Esophagus squamous epithelium (tissue), 5 donors: ENCODE data around the gene PARD3. TPM values are rescaled to one million over a fixed set of nuclear protein-coding genes. Genes with fewer than 3 reads are reported as not detected.
A peak's percentile ranks its signal among the peaks of the same experiment; 100 is the strongest.

ENCODE experiments used
- DNase-seq: peaks from one replicate; lab custom pipeline; 2025; lab: John Stamatoyannopoulos, UW
- H3K27ac ChIP-seq, 4 donors: fragments of 200-600 bp; sonication (generic); one replicate each; pipeline ENCODE4 v1.5.1; 2016 to 2019; ENCODE audit warnings: mild to moderate bottlenecking in 1 of 4
- H3K27me3 ChIP-seq, 4 donors: fragments of 200-600 bp; sonication (generic); 1 replicate in 3 of 4; 2 replicates in 1 of 4; pipeline versions ENCODE4 v1.5.1 to v1.6.0; 2017 to 2021; ENCODE audit warnings: antibody characterized with exemption in 1 of 4
- H3K36me3 ChIP-seq, 3 donors: fragments of 200-600 bp; sonication (generic); one replicate each; pipeline ENCODE4 v1.5.1; 2016 to 2019
- H3K4me1 ChIP-seq, 3 donors: fragments of 200-600 bp; sonication (generic); one replicate each; pipeline ENCODE4 v1.5.1; 2017 to 2019
- H3K4me3 ChIP-seq, 4 donors: fragments of 200-600 bp; sonication (generic); 1 replicate in 3 of 4; 2 replicates in 1 of 4; pipeline ENCODE4 v1.5.1; 2016 to 2019; ENCODE audit warnings: mild to moderate bottlenecking in 2 of 4, moderate library complexity in 1 of 4
- H3K9me3 ChIP-seq, 3 donors: fragments of 200-600 bp; sonication (generic); one replicate each; pipeline ENCODE4 v1.5.1; 2016 to 2019
- POLR2A ChIP-seq, 4 donors: fragments of 450-650 bp; IDR thresholded peaks; one replicate each; pipeline ENCODE4 v1.6.1; 2017; ENCODE audit warnings: antibody characterized with exemption in 4 of 4, mild to moderate bottlenecking in 4 of 4, moderate library complexity in 3 of 4
- WGBS, 2 donors: methylation state at CpG; one replicate each; pipeline ENCODE4 v1.1.5; 2018; 5-methylcytosine and 5-hydroxymethylcytosine counted together
- intact Hi-C: fragments of 100-400 bp; cut with DNase I; formaldehyde crosslinking; loops from one replicate; pipeline ENCODE4 v1.15.0; 2022
- total RNA-seq, 4 donors: library from RNA; depleted of rRNA; stranded (reverse); fragments of >200 nt; gene quantifications; one replicate each; pipeline ENCODE4 v1.1.0, GENCODE V29; 2016
- TF ChIP-seq, protein P1 (sequence below), 6 experiments: fragments of 450-650 bp in 4 of 6; fragments of 200-600 bp in 2 of 6; sonication (generic) in 2 of 6; IDR thresholded peaks; one replicate each; pipeline ENCODE4 v1.5.1; 2016 to 2019; ENCODE audit warnings: antibody characterized with exemption in 6 of 6, mild to moderate bottlenecking in 4 of 6, moderate library complexity in 4 of 6
- donor health status: DM: yes; HTN: yes; CAD: no.

PARD3 gene
- total RNA-seq, 4 donors from 2014 or later = 57.3 to 114 (median 81.7) TPM

DNA sequence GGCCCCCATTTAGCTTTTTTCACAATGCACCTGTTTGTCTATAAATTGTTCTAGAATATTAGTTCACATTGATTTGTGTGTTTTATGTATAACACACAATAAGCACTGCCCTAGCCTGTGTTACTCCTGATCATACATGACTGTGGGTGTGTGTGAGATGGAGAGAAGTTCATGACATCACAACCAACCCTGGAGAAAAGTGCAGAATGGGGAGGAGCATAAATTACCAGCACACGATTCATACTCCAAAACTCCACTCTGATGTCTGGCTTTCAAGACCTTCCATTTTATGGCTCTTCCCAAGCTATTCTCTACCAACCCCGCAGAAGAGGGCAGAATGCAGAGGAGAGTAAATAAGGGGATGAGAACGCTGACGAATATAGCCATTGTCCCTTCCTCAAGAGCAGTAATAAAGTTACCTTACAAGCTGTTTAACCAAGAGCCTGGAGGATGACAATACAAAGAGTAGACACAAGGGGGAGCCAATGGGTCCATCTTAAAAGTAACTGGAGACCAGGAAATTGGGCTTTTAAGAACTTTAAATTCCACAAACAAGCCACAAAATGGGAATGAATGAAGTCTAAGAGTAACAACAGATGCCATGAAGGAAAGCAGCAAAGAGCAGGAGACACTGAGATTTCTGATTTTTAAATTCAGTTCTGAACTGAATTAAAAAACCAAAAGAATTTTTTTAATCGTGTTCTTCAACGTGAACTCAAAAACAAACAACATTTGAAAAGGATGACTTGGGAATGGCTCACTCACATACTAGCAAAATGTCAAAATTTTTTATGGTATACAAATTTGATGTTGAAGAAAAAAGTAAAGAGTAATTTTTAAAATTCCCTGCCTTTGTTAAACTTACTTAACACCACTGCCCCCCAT is 159.6 kb downstream of the PARD3 start:
- WGBS, 2 donors = 40 to 50% methylated on average over 6 of the region's 6 CpGs
- peaks cover 0 to 76% (median 5%) of the 10 kb centered on the region in 3 donors for H3K4me1 ChIP-seq
- intact Hi-C loops = no loop called here

DNA sequence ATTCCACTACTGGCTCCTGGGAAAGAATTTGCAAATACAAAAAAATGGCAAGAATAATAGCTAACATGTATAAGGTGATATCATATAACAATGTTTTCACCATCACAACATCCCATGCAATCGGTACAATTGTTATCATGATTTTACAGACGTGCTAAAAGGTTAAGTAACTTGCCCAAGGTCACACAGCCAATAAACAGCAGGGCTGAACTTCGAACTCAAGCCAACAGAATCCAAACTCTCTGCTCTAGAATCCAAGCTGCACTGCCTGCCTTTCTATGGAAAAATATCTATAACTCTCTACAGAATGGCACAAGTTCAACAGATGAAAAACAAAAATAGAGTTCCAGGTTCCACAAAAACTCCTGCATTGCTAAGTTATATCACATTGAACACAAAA is 160.9 kb downstream of the PARD3 start:
- TF ChIP-seq, protein P1, sequence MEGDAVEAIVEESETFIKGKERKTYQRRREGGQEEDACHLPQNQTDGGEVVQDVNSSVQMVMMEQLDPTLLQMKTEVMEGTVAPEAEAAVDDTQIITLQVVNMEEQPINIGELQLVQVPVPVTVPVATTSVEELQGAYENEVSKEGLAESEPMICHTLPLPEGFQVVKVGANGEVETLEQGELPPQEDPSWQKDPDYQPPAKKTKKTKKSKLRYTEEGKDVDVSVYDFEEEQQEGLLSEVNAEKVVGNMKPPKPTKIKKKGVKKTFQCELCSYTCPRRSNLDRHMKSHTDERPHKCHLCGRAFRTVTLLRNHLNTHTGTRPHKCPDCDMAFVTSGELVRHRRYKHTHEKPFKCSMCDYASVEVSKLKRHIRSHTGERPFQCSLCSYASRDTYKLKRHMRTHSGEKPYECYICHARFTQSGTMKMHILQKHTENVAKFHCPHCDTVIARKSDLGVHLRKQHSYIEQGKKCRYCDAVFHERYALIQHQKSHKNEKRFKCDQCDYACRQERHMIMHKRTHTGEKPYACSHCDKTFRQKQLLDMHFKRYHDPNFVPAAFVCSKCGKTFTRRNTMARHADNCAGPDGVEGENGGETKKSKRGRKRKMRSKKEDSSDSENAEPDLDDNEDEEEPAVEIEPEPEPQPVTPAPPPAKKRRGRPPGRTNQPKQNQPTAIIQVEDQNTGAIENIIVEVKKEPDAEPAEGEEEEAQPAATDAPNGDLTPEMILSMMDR (IDR thresholded peaks at IDR 0.05) = no peak
- TF ChIP-seq POLR2A (IDR thresholded peaks at IDR 0.05) = no peak
- WGBS, 2 donors = 60 to 78% methylated on average over 3 of the region's 3 CpGs
- intact Hi-C loops = no loop called here

More for the DNA sequence above, 159.6 kb downstream of the PARD3 start:
- TF ChIP-seq POLR2A (IDR thresholded peaks at IDR 0.05) = no peak
- TF ChIP-seq, protein P1 (IDR thresholded peaks at IDR 0.05) = peak in 5 of 6 experiments; percentile 60 to 82 (median 70)
- Histone ChIP-seq H3K27ac (no peak overlapping the region), H3K27me3 (no peaks in the 10 kb centered on the region), H3K9me3 (no peaks in the 10 kb centered on the region), H3K36me3 (no peaks in the 10 kb centered on the region), H3K4me3 (no peak overlapping the region)
- DNase-seq = no peak

GRCh38 chr10:34653530-34653929 is 161.6 kb downstream of the PARD3 start:
- no peak for DNase-seq
- Histone ChIP-seq H3K27me3 (no peaks in the 10 kb centered on the region), H3K4me3 (no peak overlapping the region), H3K36me3 (no peaks in the 10 kb centered on the region), H3K9me3 (no peaks in the 10 kb centered on the region), H3K4me1 (peaks cover 0 to 63% (median 3%) of the 10 kb centered on the region in 3 donors), H3K27ac (no peak overlapping the region)
- no peak for TF ChIP-seq POLR2A (IDR thresholded peaks at IDR 0.05)
- TF ChIP-seq, protein P1 (IDR thresholded peaks at IDR 0.05) = no peak
- 85 to 89% methylated on average over 3 to 4 of the region's 4 CpGs for WGBS, 2 donors
- intact Hi-C loops = no loop called here

More for the DNA sequence above, 160.9 kb downstream of the PARD3 start:
- DNase-seq = no peak
- Histone ChIP-seq H3K4me3 (no peak overlapping the region), H3K36me3 (no peaks in the 10 kb centered on the region), H3K27ac (no peak overlapping the region), H3K4me1 (peaks cover 0 to 66% (median 5%) of the 10 kb centered on the region in 3 donors), H3K9me3 (no peaks in the 10 kb centered on the region), H3K27me3 (no peaks in the 10 kb centered on the region)

DNA sequence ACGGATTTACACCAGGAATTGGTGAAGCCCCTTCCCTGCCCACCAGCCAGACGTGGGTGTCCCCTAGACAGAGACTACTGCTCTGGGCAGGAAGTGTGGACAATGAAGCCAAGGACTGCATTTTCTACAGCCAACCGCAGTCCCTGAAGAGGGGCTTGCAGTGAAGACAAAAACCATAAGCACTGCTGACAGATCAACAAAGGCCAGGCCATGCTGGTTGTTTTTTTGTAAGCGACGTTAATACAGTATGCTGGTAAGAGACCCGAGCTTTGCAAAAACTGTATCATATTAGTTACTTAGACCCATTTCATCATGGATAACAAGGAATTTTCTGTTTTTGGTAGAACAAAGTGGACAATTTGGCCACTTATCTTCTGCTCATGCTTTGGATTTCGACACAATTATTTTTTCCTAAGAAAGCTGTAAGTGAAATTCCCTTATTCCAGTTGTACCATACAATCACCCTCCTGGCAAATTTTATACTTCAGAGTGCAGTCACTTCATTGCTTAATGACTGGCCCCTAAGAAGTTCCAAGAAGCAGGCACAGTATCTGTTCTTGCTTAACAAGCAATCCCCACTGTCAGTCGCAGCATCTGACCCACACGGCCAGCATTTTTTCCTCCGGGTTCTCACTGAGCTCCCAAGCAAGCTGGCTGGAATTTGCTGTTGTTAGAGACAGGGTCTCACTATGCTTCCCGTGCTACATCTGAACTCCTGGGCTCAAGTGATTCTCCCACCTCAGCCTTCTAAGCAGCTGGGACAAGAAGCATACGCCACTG is 163.5 kb downstream of the PARD3 start:
- DNase-seq = no peak
- Histone ChIP-seq H3K9me3 (no peaks in the 10 kb centered on the region), H3K4me1 (peaks cover 0 to 48% (median 0%) of the 10 kb centered on the region in 3 donors), H3K27me3 (no peaks in the 10 kb centered on the region), H3K27ac (no peak overlapping the region), H3K36me3 (no peaks in the 10 kb centered on the region), H3K4me3 (no peak overlapping the region)
- 77% methylated on average over 11 to 12 of the region's 12 CpGs for WGBS, 2 donors
- TF ChIP-seq, protein P1 (IDR thresholded peaks at IDR 0.05) = no peak
- TF ChIP-seq POLR2A (IDR thresholded peaks at IDR 0.05) = no peak
- intact Hi-C loops = no loop called here
